Caco-2 (cell line): ENCODE results near the gene TBCK. TPM values are rescaled to one million over a fixed set of nuclear protein-coding genes. Genes with fewer than 3 reads are reported as not detected.

Experiments used
- BruUV-seq: library from RNA; stranded (reverse); fragments of 400-500 nt; replicated peaks from 2 replicates; lab custom pipeline; 2021; lab: Mats Ljungman, UMichigan
- CTCF ChIA-PET: fragments of 300-600 bp; sonication (Branson Sonifier 250); formaldehyde crosslinking; loops from one replicate; lab custom pipeline; 2022; ENCODE audit warnings: antibody characterized with exemption; lab: Charles Lee
- POLR2A ChIA-PET: fragments of 300-600 bp; sonication (Branson Sonifier 250); formaldehyde crosslinking; loops from one replicate; lab custom pipeline; 2022; ENCODE audit warnings: antibody characterized with exemption; lab: Charles Lee
- DNase-seq, 2 experiments: peaks; one replicate each; pipeline versions ENCODE4 v3.0.0 to v3.0.0-alpha.2; 2020 to 2022
- H3K27me3 ChIP-seq: replicated peaks from 2 replicates; pipeline ENCODE4 v1.6.0; 2011; ENCODE audit warnings: low read length; ENCODE audit not compliant: control insufficient read depth, insufficient read depth
- H3K36me3 ChIP-seq: 2 replicates; pipeline ENCODE4 v1.5.1; 2011; ENCODE audit warnings: low read length; ENCODE audit not compliant: control insufficient read depth, insufficient read depth
- H3K4me1 ChIP-seq: fragments of 250-450 bp; sonication (Bioruptor Pico); 2 replicates; pipeline ENCODE4 v1.5.1; 2020; ENCODE audit warnings: mild to moderate bottlenecking
- H3K4me3 ChIP-seq: 2 replicates; pipeline ENCODE4 v1.5.1; 2011; ENCODE audit warnings: low read depth, mild to moderate bottlenecking, control low read depth, low read length
- H3K9me3 ChIP-seq: fragments of 250-450 bp; sonication (Bioruptor Pico); 2 replicates; pipeline ENCODE4 v1.5.1; 2020; ENCODE audit warnings: mild to moderate bottlenecking, moderate library complexity
- H3K27ac Mint-ChIP-seq: one replicate; pipeline ENCODE4 v1.8.0; 2022; ENCODE audit warnings: mixed read lengths; ENCODE audit not compliant: unreplicated experiment
- H3K27me3 Mint-ChIP-seq: one replicate; pipeline ENCODE4 v1.8.0; 2022; ENCODE audit warnings: mixed read lengths; ENCODE audit not compliant: insufficient read depth, unreplicated experiment
- H3K36me3 Mint-ChIP-seq: one replicate; pipeline ENCODE4 v1.8.0; 2022; ENCODE audit warnings: mild to moderate bottlenecking, mixed read lengths; ENCODE audit not compliant: insufficient read depth, unreplicated experiment
- H3K4me1 Mint-ChIP-seq: one replicate; pipeline ENCODE4 v1.8.0; 2022; ENCODE audit warnings: low read depth, mixed read lengths; ENCODE audit not compliant: unreplicated experiment
- H3K4me3 Mint-ChIP-seq: one replicate; pipeline ENCODE4 v1.8.0; 2022; ENCODE audit warnings: mild to moderate bottlenecking, moderate library complexity, mixed read lengths; ENCODE audit not compliant: unreplicated experiment
- H3K9me3 Mint-ChIP-seq: one replicate; pipeline ENCODE4 v1.8.0; 2022; ENCODE audit warnings: mixed read lengths; ENCODE audit not compliant: unreplicated experiment
- CTCF ChIP-seq, 2 experiments: fragments of 200-600 bp in 1 of 2; IDR thresholded peaks; 1 replicate in 1 of 2; 2 replicates in 1 of 2; pipeline versions ENCODE4 v1.5.1 to v1.8.0; 2011 to 2022; ENCODE audit warnings: antibody characterized with exemption in 1 of 2, control low read depth in 1 of 2, inconsistent platforms in 1 of 2, low read depth in 1 of 2, low read length in 1 of 2, mild to moderate bottlenecking in 1 of 2, moderate library complexity in 1 of 2; ENCODE audit not compliant: insufficient read depth in 1 of 2, severe bottlenecking in 1 of 2, unreplicated experiment in 1 of 2
- intact Hi-C: fragments of 100-400 bp; cut with micrococcal nuclease; formaldehyde crosslinking; loops from one replicate; pipeline ENCODE4 v1.10.0; 2022; ENCODE audit not compliant: unreplicated experiment
- total RNA-seq: library from RNA; stranded (reverse); gene quantifications from 2 replicates; pipeline ENCODE4 v1.2.3, GENCODE V29; 2022

The TBCK gene
- total RNA-seq, 1 experiment from 2014 or later, result 51.1 TPM

GRCh38 chr4:106186201-106186600 lies 129.8 kb downstream of the TBCK start:
- H3K27me3 Mint-ChIP-seq, result no peaks in the 10 kb centered on the region
- no peak for TF ChIP-seq CTCF (IDR thresholded peaks at IDR 0.05; ENCODE audit: insufficient read depth in 1 of 2, low read depth in 1 of 2, low read length in 1 of 2, severe bottlenecking in 1 of 2, unreplicated experiment in 1 of 2)
- CTCF ChIA-PET, result no interaction called here
- Histone ChIP-seq H3K36me3 (no peaks in the 10 kb centered on the region), H3K27me3 (no peaks in the 10 kb centered on the region), H3K4me1 (no peaks in the 10 kb centered on the region), H3K9me3 (no peaks in the 10 kb centered on the region), H3K4me3 (no peak overlapping the region)
- intact Hi-C loops, result no loop called here
- H3K27ac Mint-ChIP-seq, result no peak overlapping the region
- BruUV-seq, result no TSS peak
- POLR2A ChIA-PET, result no interaction called here
- DNase-seq, result no peak
- H3K4me1 Mint-ChIP-seq, result no peaks in the 10 kb centered on the region
- peaks cover 13% of the 10 kb centered on the region for H3K9me3 Mint-ChIP-seq
- H3K4me3 Mint-ChIP-seq, result no peak overlapping the region
- peaks cover 40% of the 10 kb centered on the region for H3K36me3 Mint-ChIP-seq

GRCh38 chr4:106183551-106183950 lies 132.5 kb downstream of the TBCK start:
- H3K27ac Mint-ChIP-seq, result no peak overlapping the region
- no peak for DNase-seq

GRCh38 chr4:106172861-106173260 lies 143.1 kb downstream of the TBCK start:
- TF ChIP-seq CTCF (IDR thresholded peaks at IDR 0.05; ENCODE audit: insufficient read depth in 1 of 2, low read depth in 1 of 2, low read length in 1 of 2, severe bottlenecking in 1 of 2, unreplicated experiment in 1 of 2), result no peak
- H3K4me3 ChIP-seq, result no peak overlapping the region
- POLR2A ChIA-PET, result no interaction called here
- no TSS peak for BruUV-seq
- DNase-seq, result no peak
- H3K27me3 Mint-ChIP-seq, result no peaks in the 10 kb centered on the region
- no peak overlapping the region for H3K4me3 Mint-ChIP-seq
- H3K9me3 ChIP-seq, result no peaks in the 10 kb centered on the region
- CTCF ChIA-PET, result no interaction called here
- H3K36me3 ChIP-seq, result peaks cover 3% of the 10 kb centered on the region
- no peak overlapping the region for H3K27ac Mint-ChIP-seq
- H3K9me3 Mint-ChIP-seq, result peaks cover 10% of the 10 kb centered on the region
- no peaks in the 10 kb centered on the region for H3K4me1 Mint-ChIP-seq
- no peaks in the 10 kb centered on the region for H3K36me3 Mint-ChIP-seq
- no peaks in the 10 kb centered on the region for H3K27me3 ChIP-seq
- intact Hi-C loops, result no loop called here
- H3K4me1 ChIP-seq, result 0 out of 2 replicates have a peak, but pooled peaks cover 5% of the 10 kb centered on the region

More at GRCh38 chr4:106183551-106183950, 132.5 kb downstream of the TBCK start:
- POLR2A ChIA-PET, result no interaction called here
- Histone ChIP-seq H3K4me1 (no peaks in the 10 kb centered on the region), H3K4me3 (no peak overlapping the region), H3K9me3 (peaks cover 5% of the 10 kb centered on the region; the same call in 1 of the 2 replicates), H3K36me3 (no peaks in the 10 kb centered on the region), H3K27me3 (no peaks in the 10 kb centered on the region)
- H3K36me3 Mint-ChIP-seq, result peaks cover 51% of the 10 kb centered on the region
- no TSS peak for BruUV-seq
- peaks cover 23% of the 10 kb centered on the region for H3K9me3 Mint-ChIP-seq
- H3K27me3 Mint-ChIP-seq, result no peaks in the 10 kb centered on the region
- intact Hi-C loops, result no loop called here
- H3K4me3 Mint-ChIP-seq, result no peak overlapping the region
- CTCF ChIA-PET, result no interaction called here
- TF ChIP-seq CTCF (IDR thresholded peaks at IDR 0.05; ENCODE audit: insufficient read depth in 1 of 2, low read depth in 1 of 2, low read length in 1 of 2, severe bottlenecking in 1 of 2, unreplicated experiment in 1 of 2), result no peak
- no peaks in the 10 kb centered on the region for H3K4me1 Mint-ChIP-seq
